Measurements from ENCODE around the gene LPCAT2. TPM values are rescaled to one million over a fixed set of nuclear protein-coding genes. Genes with fewer than 3 reads are reported as not detected.

The LPCAT2 gene
- total RNA-seq, 1 donor from 2014 or later: 12.5 TPM

- intact Hi-C loops (cut with micrococcal nuclease): no loop called here
Observed at GRCh38 chr16:55479430-55480140, 29.3 kb upstream of the LPCAT2 start.

GRCh38 chr16:55480228-55480655 lies 28.6 kb upstream of the LPCAT2 start:
- intact Hi-C loops (cut with micrococcal nuclease): no loop called here

- intact Hi-C loops (cut with micrococcal nuclease): no loop called here
Observed at GRCh38 chr16:55481023-55481422, 27.8 kb upstream of the LPCAT2 start.

GRCh38 chr16:55482056-55482455 lies 26.8 kb upstream of the LPCAT2 start:
- intact Hi-C loops (cut with micrococcal nuclease): no loop called here

GRCh38 chr16:55487048-55487803 lies 21.6 kb upstream of the LPCAT2 start:
- intact Hi-C loops (cut with micrococcal nuclease): no loop called here

GRCh38 chr16:55488306-55488705 lies 20.6 kb upstream of the LPCAT2 start:
- intact Hi-C loops (cut with micrococcal nuclease): no loop called here

GRCh38 chr16:55489119-55489955 lies 19.5 kb upstream of the LPCAT2 start:
- intact Hi-C loops (cut with micrococcal nuclease): no loop called here

GRCh38 chr16:55489956-55490265 lies 19.0 kb upstream of the LPCAT2 start:
- intact Hi-C loops (cut with micrococcal nuclease): no loop called here

GRCh38 chr16:55490301-55490700 lies 18.6 kb upstream of the LPCAT2 start:
- intact Hi-C loops (cut with micrococcal nuclease): no loop called here

- intact Hi-C loops (cut with micrococcal nuclease): no loop called here
Observed at GRCh38 chr16:55491691-55492090, 17.2 kb upstream of the LPCAT2 start.

- intact Hi-C loops (cut with micrococcal nuclease): no loop called here
Observed at GRCh38 chr16:55492756-55493380, 16.0 kb upstream of the LPCAT2 start.

- intact Hi-C loops (cut with micrococcal nuclease): no loop called here
Observed at GRCh38 chr16:55494994-55495421, 13.9 kb upstream of the LPCAT2 start.

- intact Hi-C loops (cut with micrococcal nuclease): no loop called here
Observed at GRCh38 chr16:55495616-55496289, 13.1 kb upstream of the LPCAT2 start.

GRCh38 chr16:55496509-55497145 lies 12.2 kb upstream of the LPCAT2 start:
- intact Hi-C loops (cut with micrococcal nuclease): no loop called here

GRCh38 chr16:55497558-55497957 lies 11.3 kb upstream of the LPCAT2 start:
- intact Hi-C loops (cut with micrococcal nuclease): no loop called here

GRCh38 chr16:55498101-55498500 lies 10.8 kb upstream of the LPCAT2 start:
- intact Hi-C loops (cut with micrococcal nuclease): no loop called here

- intact Hi-C loops (cut with micrococcal nuclease): no loop called here
Observed at GRCh38 chr16:55499281-55499680, 9.6 kb upstream of the LPCAT2 start.

GRCh38 chr16:55499951-55500529 lies 8.8 kb upstream of the LPCAT2 start:
- intact Hi-C loops (cut with micrococcal nuclease): loop anchor here (1.0 to 10.0 kb wide), 2 partner anchors 8 to 695 kb away; partner anchors contain the start of gene GNAO1

GRCh38 chr16:55500530-55501011 lies 8.3 kb upstream of the LPCAT2 start:
- intact Hi-C loops (cut with micrococcal nuclease): loop anchor here (1.0 to 10.0 kb wide), 2 partner anchors 8 to 694 kb away; partner anchors contain the start of gene GNAO1

Measured in T-helper 2 cell treated with Interferon-gamma antibody and Interleukin-4, amounts not matched to agents 100 ng/mL and 5 ng/mL, for 36 hours (primary cell).